COR-L47 (cell line): ENCODE measurements around the gene ZBTB7C.
"Not testable (repeated sequence)": the region's sequence is repeated elsewhere in the genome, so short reads cannot be mapped to it uniquely, and the experiment has no call there.

Experiments used
- DNase-seq: peaks from one replicate; lab custom pipeline; 2025; lab: John Stamatoyannopoulos, UW

The ZBTB7C gene

DNA sequence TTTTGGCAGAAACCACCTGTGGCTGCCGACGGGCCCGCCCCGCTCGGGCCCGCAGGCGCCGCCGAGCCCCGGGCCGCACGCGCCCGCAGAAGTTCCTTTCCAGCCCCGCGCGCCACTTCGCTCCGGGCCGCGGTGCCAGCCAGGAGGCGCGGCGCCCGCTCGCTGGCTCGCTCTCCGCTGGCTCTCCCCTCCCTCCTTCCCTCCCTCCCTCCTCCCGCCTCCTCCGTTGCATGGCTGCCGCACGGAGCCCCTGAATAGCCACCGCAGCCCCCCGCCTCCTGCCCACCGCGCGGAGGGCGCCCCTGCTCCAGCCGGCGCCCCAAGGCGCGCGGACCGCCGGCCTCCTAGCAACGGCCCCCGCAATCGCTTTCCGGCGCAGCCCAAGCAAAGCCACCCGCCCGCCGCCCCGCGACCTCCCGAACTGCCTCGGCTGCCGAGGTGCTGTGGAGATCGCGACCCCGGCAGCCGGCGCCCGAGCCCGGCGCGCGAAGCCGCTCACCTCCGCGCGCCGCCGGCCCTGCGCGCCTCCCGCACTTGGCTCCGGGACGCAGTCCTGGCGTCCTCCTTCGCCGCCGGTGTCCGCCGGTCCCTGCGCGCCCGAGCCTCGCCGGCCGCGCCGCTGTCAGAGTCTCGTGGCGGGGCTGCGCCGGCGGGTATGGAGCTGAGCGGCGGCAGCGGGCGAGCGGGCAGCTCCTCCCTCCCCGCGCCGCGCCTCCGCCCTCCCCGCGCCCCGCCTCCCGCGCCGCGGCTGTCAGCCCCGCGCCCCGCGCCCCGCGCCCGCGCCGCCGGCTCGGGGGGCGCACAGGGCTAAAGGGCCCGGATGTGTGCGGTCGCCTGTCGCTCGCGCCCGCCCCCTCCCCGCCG lies at the start of gene ZBTB7C:
TSS of gene ZBTB7C (minus strand) at position 657 of the 864 bp plus-strand sequence.
- peak; percentile 54 for DNase-seq

DNA sequence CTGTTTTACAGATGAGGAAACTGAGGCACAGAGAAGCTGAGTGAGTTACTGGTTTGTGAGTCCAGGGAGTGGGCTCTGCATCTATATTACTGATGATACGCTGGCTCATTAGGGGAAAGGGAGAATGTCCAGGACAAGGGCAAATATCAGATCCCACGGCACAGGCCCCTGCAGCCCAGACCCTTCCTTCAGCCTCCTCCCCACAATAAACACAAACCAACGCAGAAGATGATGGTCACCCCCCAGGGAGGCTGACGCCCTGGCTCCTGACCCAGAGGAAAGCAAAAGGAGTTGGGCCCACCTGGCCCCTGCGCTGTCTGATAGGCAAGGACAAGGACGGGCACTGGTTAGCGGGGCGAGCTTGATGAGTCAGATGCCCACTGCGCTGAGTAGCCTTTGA lies 47.7 kb upstream of the ZBTB7C start:
- no peak for DNase-seq

DNA sequence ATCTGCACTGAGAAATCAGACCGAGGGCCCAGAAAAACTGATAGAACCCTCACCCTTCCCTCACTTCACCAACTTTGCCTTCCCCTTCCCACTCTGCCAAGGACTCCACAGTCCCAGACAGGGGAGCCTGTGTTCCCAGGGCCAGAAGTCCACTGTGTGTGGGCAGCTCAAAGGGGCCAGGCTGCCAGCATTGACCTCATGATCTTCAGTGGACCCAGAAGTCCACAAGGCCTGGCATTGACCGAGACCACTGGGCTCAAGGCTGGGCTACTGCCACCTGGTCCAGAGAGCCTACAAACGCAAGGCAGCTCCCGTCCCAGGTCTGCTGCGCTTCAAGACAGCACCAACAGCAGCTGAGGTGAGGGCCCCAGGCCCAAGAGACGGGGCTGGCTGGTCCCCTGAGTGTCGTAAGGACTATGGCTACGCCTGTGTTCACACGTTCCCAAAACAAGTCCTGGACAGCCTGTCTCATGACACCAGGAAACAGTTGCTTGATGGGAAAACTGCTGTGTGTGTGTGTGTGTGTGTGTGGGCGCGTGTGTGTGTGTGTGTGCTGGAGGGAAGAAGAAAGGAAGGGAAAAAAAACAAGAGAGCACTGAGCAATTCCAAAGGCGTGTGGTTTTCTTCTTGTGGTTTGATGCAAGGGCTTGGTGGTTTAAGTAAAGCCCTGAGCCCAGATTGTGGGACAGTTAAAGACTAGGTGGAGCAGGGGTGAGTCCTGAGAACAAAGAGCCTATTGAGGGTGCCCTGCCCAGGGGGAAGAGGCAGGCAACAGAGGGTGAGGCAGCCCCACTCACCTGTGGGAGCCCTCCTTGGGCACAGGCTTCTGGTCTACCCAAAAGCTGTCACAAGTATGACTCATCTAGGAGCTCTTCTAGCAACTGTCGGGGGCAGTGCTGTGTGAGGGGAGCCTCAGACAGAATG lies 46.6 kb upstream of the ZBTB7C start:
- no peak for DNase-seq

DNA sequence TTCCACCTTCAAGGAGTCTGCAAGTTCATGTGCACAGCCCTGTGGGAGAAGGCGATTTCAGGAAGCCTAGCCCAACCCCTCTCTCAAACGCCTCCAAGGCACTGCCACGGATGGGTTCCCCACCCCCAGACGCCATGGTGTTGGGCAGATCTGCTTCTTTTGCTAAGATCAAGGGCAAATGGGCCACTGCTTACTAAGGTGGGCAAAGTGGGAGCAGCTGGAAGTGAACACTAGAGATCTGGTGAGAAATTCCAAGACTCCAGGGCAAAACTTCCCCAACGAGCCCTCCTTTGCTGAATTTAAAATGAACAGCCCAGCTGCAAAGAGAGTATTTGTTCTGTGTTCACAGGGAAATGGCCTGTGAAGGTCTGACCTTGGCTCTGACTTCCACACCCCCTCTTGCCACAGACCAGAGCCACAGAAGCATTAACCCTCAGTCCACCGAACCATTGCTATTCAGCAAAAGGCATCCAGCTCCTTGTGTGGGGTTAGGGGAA lies 45.1 kb upstream of the ZBTB7C start:
- no peak for DNase-seq

DNA sequence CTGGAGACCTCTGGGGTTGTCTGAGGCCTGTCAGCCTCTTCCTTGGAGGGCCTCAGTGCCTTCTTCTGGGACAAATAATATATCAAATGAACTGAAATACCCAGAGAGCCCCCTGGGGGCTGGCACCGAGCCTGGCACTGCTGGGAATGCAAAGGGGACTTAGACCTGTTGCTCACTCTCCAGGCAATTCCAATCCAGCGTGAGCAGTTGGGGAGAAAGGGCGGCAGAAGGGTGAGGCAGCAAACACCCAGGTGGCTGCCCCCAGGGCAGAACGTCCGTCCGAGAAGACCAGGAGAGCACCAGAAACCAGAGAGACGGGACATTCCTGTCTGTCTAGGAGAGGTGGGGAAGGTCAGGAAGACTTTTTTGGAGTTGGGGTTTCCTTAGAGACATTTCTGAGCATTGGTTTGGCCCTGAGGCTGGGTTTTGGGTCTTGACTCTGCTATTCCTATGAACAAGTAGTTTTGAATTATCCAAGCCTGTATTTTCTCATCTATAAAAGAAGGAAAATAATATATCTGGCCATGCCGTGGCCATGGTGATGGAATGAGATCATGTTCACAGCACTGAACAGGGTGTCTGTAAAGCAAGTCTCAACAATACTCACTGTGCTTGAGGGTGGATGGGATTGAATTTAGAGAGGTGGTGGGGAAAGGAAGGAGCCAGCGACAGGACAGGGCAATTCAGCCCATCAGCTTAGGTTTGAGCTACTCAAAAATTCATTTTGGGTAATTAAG lies 44.3 kb upstream of the ZBTB7C start:
- DNase-seq, result no peak

DNA sequence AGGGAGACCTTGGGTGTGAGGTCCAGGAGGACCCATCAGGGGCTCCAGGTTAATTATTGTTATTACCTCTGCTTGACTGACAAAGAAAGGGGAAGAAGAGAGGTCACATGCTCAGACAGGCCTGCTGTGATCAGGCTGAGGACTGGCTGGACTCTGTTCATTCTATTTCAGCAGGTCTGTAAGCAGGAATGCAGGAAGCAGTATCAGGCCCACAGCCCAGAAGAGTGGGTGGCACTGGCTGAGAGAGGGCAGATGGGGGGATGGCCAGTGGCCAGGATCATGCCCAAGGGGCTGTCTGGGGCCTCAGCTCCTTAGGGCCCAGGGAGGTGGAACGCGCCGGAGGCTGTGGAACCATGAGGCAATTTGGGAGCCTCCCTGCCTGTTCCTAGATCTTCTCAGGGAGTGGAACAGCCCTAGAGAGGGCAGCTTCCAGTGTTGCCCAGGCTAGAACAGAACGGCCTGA lies 43.7 kb upstream of the ZBTB7C start:
- no peak for DNase-seq

DNA sequence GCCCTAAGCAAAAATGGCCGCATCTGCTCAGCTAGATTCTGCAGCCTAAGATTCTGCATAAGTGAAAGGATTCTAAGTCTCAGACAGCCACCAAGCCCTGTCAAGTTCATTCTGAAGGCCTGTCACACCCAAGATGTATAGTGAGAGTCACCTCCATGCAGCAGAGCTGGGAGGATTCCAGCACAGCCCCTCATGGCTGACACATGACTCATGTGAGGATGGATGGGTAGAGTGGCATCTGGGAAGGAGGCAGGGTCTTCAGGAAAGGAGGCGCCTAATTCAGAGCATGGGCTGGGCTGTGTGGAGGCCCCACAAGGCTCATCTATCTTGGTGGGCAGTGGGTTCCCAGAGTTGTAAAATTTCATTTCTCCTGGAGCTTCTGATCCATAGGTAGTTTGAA lies 41.5 kb upstream of the ZBTB7C start:
- DNase-seq, result no peak

DNA sequence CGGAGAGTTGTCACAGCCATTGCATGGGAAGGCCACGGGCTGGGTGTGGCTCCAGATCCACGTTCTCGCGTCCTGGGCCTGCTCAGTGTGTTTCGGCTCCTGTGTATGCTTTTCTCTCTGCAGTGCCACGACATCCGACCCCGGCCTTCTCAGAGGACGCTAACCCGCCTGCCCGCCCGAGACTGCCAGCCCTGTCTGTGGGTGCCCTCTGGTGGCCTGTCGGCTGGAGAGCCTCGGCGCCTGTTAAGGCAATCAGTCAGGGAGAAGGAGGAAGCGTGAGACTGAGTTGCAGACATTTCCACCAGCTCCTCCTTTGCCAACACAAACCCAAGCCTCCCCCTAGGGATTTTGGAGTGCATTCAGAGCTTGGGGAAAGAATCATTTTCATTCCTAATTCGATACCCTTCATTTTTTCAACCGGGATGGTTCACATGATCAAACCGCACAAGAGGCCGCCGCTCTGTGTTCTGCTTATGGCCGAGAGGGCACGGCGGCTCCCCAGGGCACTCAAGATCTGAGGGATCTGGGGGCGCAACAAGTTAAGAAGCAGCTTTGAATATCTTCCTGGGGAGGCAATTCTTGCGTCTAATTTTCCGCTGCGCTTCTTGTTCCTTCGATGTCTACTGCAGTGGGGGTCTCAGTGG lies 37.5 kb upstream of the ZBTB7C start:
- DNase-seq, result peak; percentile 88

DNA sequence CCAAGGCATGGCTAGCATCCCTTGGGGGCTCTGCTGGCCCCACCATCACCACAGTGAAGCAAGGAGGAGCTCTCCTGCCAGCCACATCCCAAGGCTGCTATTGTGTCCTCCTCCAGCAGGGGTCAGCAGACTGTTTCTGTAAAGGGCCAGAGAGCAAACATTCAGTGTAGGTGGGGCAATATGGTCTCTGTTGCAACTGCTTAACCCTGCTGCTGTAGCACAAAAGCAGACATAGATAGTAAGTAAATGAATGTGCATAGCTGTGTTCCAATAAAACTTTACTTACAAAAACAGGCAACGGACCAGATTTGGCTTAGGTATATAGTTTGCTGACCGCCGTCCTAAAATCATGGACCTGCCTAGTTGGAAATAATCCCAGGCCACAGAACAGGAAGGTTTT lies 36.4 kb upstream of the ZBTB7C start:
- DNase-seq, result peak; percentile 76

DNA sequence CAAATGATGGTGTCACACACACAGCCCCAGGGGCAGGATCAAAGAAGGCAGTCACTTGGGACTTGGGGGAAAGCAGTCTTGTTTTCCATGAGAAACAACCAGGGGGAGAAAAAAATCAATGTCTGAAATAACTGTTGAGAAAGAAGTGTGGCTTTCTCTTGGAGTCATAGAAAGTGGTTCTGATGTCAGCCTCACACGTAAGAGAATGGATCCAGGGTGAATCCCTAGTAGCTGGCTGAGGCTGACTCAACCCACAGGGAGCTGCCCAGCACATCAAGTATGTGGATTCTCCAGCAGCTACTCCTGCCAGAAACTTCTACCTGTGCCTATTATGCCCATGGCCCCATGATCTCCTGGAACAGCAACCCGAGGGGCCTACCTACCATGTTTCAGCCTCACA lies 33.6 kb upstream of the ZBTB7C start:
- no peak for DNase-seq

DNA sequence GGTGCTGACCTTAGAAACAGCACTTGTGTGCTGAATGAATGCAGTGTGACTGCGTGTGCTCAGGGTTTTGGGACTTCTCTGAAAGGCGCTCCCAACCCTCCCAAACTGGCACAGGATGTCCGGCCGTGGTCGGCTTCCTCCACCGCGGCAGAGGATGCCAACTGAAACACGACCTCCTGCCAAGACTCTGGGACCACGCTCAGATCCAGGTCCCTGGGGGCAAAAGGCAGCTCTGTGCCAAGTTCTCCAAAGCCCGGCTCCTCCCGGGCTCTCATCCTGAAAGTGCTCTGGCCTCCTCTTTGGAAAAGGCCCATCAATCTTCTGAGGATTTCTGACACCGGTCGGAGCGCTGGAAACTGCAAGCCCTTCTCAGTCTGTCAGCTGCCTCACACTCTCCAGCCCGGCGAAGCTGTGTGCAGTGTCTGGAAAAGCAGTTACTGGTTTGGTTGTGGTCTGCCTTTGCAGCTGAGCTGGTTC lies 32.3 kb upstream of the ZBTB7C start:
- no peak for DNase-seq

DNA sequence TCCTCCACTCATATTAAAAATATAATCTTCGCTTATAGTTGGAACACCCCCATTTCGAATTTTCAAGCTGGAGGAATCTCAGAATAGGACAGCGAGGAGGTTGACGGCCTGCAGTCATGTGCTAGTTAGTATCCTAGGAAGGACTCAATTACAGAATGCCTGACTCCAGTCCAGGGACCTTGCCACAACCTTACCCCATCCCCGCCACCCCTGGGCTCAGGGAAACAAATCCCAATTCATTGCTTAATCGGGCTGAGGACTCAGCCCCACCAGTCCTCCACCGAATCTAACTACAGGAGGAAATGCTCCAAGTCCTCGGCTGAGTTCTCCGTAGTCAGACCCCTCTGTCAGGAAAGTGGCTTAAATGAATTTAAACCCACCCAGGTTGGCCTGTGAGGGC lies 31.7 kb upstream of the ZBTB7C start:
- no peak for DNase-seq

DNA sequence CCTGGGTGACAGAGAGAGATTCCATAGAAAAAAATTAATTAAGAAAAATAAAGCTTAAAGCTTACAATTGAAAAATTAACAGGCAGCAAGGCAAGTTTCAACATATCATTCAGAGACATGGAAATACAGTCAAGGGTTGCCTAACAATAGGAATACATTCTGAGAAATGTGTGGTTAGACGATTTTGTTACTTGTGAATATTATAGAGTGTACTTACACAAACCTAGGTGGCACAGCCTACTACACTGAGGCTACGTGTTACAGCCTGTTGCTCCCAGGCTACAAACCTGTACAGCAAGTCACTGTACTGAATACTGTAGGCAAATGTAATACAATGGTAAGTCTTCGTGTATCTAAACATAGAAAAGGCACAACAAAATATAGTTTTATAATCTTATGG lies 27.7 kb upstream of the ZBTB7C start:
- DNase-seq, result no peak

DNA sequence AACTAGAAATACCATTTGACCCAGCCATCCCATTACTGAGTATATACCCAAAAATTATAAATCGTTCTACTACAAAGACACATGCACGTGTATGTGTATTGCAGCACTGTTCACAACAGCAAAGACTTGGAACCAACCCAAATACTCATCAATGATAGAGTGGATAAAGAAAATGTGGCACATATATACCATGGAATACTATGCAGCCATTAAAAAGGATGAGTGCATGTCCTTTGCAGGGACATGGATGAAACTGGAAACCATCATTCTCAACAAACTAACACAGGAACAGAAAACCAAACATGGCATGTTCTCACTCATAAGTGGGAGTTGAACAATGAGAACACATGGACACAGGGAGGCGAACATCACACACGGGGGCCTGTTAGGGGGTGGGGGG lies 25.2 kb upstream of the ZBTB7C start:
- not testable (repeated sequence) for DNase-seq

DNA sequence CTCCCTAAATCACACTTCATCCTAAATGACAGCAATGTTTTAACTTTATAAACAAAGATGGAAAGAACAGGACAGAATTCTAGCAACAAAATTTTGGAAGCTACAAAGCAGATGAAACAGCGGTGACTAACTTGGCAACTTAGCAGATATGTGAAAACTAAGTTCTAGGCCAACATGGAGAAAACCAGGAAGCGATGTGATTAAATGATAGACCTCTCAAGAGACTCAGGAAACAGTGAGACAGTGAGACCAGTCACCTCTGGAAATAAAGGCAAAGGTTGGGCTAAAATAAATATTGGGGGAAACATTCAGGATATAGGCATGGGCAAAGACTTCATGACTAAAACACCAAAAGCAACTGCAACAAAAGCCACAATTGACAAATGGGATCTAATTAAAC lies 24.4 kb upstream of the ZBTB7C start:
- no peak for DNase-seq

DNA sequence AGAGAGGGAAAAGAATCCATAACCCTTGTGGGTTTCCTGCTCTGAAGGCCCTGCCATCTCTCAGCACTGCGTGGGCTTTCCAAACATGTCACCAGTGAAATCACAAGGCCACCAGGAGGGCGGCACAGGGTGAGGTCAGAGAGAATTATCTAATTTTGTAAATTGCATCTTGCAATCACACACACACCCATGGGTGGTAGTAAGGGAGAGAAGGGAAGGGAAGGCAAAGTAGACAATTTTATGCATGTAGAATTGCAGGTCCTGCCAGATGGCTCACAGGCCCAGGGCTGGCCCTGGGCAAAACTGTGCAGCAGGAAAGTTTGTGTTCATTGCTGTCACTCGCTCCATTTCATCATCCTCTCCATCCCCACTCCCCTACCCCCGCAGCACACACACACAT lies 21.0 kb upstream of the ZBTB7C start:
- DNase-seq, result no peak

DNA sequence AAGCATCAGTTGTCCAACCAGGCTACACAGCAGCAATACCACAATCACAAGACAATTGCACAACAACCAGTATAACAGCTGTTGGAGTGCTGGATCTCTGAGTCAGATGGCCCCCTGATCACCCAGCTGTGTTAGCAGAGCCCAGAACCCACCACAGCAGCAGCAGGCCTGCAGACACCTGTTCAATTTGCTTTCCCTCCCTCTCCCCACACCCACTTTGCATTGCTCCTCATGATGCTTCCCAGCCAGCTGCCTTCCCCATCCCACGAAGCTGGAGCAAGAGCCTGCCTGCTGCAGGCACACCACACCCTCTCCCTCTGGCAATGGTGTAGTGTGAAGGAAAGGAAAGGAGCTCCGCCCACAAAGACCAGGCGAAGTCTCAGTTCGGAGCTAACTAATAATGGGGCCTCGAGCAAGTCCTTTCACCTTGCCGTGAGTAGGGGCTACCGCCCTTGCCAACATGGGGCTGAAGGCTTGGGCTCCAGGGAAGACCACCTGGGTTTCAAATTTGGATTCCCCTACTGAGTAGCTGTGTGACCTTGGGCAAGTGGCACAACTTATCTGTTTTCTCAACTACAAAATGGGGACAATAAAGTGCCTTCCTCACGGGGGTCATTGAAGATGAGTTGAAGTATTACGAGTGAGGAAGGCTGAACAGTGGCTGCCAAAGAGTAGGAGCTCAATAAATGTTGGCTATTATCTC lies 19.4 kb upstream of the ZBTB7C start:
- DNase-seq, result no peak

DNA sequence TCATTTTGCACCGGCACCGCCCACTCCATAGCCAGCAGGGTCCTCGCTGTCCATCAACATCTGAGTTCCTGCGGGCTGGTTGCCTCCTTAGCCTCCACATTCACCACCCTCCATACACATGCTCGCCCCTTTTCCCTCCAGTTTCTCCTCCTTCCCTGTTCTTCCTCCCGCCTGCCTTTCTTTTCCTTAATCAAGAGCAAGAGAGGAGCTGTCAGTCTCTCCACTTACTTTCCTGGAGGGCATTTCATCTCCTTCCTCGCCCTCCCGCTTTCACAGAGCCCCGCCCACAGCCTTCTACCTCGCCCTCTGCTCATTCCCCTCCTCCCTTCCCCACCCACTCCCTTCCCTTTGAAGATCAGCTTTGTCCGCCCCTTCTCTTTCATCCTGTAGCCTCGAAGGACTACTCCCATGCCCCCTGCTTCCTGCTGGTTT lies 13.8 kb upstream of the ZBTB7C start:
- DNase-seq, result no peak

DNA sequence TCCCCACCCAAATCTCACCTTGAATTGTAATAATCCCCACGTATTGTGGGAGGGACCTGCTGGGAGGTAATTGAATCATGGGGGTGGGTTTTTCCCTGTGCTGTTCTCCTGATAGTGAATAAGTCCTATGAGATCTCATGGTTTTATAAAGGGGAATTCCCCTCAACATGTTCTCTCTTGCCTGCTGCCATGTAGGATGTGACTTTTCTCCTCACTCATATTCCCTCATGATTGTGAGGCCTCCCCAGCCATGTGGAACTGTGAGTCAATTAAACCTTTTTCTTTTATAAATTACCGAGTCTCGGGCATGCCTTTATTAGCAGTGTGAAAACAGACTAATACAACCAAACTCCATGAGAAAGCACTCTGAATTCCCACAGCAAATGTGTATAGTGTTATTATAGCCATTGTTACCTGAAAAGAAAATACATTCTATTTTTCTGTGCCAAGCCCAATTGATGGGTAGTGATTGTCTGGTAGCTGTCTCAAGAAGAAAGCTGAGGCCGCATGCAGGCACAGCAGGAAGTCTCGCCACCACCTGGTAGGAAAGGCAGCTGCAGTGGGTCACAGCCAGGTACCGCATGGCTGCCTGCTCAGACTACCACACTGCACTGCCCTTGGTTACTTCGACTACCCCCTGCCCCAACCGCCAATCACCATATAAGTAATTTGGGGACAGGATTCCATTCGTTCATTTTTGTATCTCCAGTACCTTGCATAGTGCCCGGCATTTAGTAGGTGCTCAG lies 10.3 kb upstream of the ZBTB7C start:
- DNase-seq, result peak; percentile 43
